Left cardiac atrium (tissue), 2 donors: ENCODE results near the gene VGLL1. TPM values are rescaled to one million over a fixed set of nuclear protein-coding genes. Genes with fewer than 3 reads are reported as not detected.

Experiments used
- microRNA-seq, 2 donors: library from miRNA; unstranded; fragments of <30 nt; microRNA quantifications; one replicate each; pipeline ENCODE4 v1.2.0, GENCODE V29; 2020
- total RNA-seq, 2 donors: library from RNA; stranded (reverse); fragmentation: NEBNext Ultra II Directional; extraction: Animal tissue kit (Norgen Biotek cat#: 25700); gene quantifications; one replicate each; pipeline ENCODE4 v1.2.1, GENCODE V29; 2021
- donor health status: DM: no; HTN: yes; CAD: no; lungs with severe emphysema.
- donor health status: DM: yes; HTN: yes; CAD: no.

Gene VGLL1
- total RNA-seq, 2 donors from 2014 or later, result not detected

Small RNA genes lying within 50 kb of the gene (microRNA-seq; reads per million reads assigned to microRNA genes)
- gene MIR934, result 0 reads per million in 2 donors

Other genes with a start within 250 kb of the VGLL1 start
- gene ADGRG4, start 231.3 kb upstream of the VGLL1 start, total RNA-seq, result under 1 TPM in 1 of 2 donors, not detected in 1; 0.03 TPM
- gene BRS3, start 44.3 kb upstream of the VGLL1 start, total RNA-seq, result not detected
- gene HTATSF1, start 34.6 kb upstream of the VGLL1 start, total RNA-seq, result 10 to 100 TPM; 46.0 to 52.2 TPM
- under 1 TPM in 1 of 2 donors, not detected in 1; 0.41 TPM for gene CD40LG, start 115.9 kb downstream of the VGLL1 start, total RNA-seq
- gene ARHGEF6, start 248.7 kb downstream of the VGLL1 start, total RNA-seq, result 10 to 100 TPM; 34.9 to 40.0 TPM